MM.1S (cell line): Measurements from ENCODE around the gene NCS1.

Experiments used
- EZH2 ChIP-seq: fragments of 300-600 bp; sonication (generic); optimal IDR thresholded peaks from 2 replicates; pipeline ENCODE3; 2017; ENCODE audit warnings: low read depth, mild to moderate bottlenecking, antibody characterized with exemption, low read length, mixed read lengths
- EZH2phosphoT487 ChIP-seq: fragments of 300-600 bp; sonication (generic); IDR thresholded peaks from 2 replicates; pipeline ENCODE4 v1.6.1; 2018; ENCODE audit warnings: antibody characterized with exemption, low read length
- TF ChIP-seq, protein P1 (sequence below): fragments of 300-600 bp; sonication (generic); IDR thresholded peaks from 2 replicates; pipeline ENCODE4 v1.5.1; 2016; ENCODE audit warnings: antibody characterized with exemption, low read length, mixed read lengths

GRCh38 chr9:130197888-130198287, 25.7 kb downstream of the NCS1 start:
- TF ChIP-seq, protein P1, sequence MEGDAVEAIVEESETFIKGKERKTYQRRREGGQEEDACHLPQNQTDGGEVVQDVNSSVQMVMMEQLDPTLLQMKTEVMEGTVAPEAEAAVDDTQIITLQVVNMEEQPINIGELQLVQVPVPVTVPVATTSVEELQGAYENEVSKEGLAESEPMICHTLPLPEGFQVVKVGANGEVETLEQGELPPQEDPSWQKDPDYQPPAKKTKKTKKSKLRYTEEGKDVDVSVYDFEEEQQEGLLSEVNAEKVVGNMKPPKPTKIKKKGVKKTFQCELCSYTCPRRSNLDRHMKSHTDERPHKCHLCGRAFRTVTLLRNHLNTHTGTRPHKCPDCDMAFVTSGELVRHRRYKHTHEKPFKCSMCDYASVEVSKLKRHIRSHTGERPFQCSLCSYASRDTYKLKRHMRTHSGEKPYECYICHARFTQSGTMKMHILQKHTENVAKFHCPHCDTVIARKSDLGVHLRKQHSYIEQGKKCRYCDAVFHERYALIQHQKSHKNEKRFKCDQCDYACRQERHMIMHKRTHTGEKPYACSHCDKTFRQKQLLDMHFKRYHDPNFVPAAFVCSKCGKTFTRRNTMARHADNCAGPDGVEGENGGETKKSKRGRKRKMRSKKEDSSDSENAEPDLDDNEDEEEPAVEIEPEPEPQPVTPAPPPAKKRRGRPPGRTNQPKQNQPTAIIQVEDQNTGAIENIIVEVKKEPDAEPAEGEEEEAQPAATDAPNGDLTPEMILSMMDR = no peak
- TF ChIP-seq EZH2 (no peak), EZH2phosphoT487 (no peak)
